Psoas muscle (tissue), 8 donors: ENCODE measurements around the gene PRTN3. TPM values are rescaled to one million over a fixed set of nuclear protein-coding genes. Genes with fewer than 3 reads are reported as not detected.

ENCODE experiments used
- ATAC-seq, 4 donors: fragments of 200-7000 bp; cut with Tn5 transposase; one replicate each; pipeline ENCODE4 v1.9.1; 2020; ENCODE audit warnings: moderate library complexity in 3 of 4, mild to moderate bottlenecking in 2 of 4
- DNase-seq, 2 donors: peaks; one replicate each; pipeline ENCODE4 v3.0.0-alpha.2; 2020
- H3K27ac ChIP-seq: fragments of 200-600 bp; one replicate; pipeline ENCODE4 v1.8.0; 2022
- H3K27me3 ChIP-seq, 3 donors: fragments of 200-600 bp in 1 of 3; one replicate each; pipeline versions ENCODE4 v1.6.1 to v1.8.0; 2013 to 2022; ENCODE audit warnings: low read length in 2 of 3, mild to moderate bottlenecking in 2 of 3, moderate library complexity in 1 of 3; ENCODE audit not compliant: insufficient read depth in 3 of 3
- H3K36me3 ChIP-seq, 2 donors: fragments of 200-600 bp in 1 of 2; one replicate each; pipeline versions ENCODE4 v1.6.1 to v1.8.0; 2013 to 2022; ENCODE audit warnings: low read depth in 1 of 2, mild to moderate bottlenecking in 1 of 2, moderate library complexity in 1 of 2; ENCODE audit not compliant: insufficient read depth in 1 of 2
- H3K4me1 ChIP-seq: fragments of 200-600 bp; one replicate; pipeline ENCODE4 v1.8.0; 2022
- H3K4me3 ChIP-seq: fragments of 200-600 bp; one replicate; pipeline ENCODE4 v1.8.0; 2022; ENCODE audit warnings: mild to moderate bottlenecking
- H3K9me3 ChIP-seq: fragments of 200-600 bp; one replicate; pipeline ENCODE4 v1.8.0; 2022
- WGBS, 3 donors: extraction: QIAGEN DNeasy Blood & Tissue Kit; methylation state at CpG; one replicate each; pipeline versions ENCODE4 v1.1.6 to v1.1.7; 2013; 5-methylcytosine and 5-hydroxymethylcytosine counted together
- intact Hi-C, 2 donors: fragments of 100-400 bp; cut with DNase I; formaldehyde crosslinking; loops; one replicate each; pipeline versions ENCODE4 v1.11.0 to v1.14.2; 2022
- polyA plus RNA-seq, 3 donors: library from polyadenylated mRNA; stranded (reverse); fragments of 200-250 nt; gene quantifications; one replicate each; pipeline ENCODE4 v1.2.3, GENCODE V29; 2013
- total RNA-seq, 4 donors: library from RNA; stranded (reverse); fragmentation: NEBNext Ultra II Directional in 2 of 4; extraction: Animal tissue kit (Norgen Biotek cat#: 25700) in 2 of 4; gene quantifications; one replicate each; pipeline versions ENCODE4 v1.2.1 to v1.2.4, GENCODE V29; 2021 to 2023
- TF ChIP-seq, protein P1 (sequence below): fragments of 200-600 bp; IDR thresholded peaks from one replicate; pipeline ENCODE4 v1.8.0; 2022; ENCODE audit warnings: antibody characterized with exemption
- donor health status: healthy with polysubstance abuse.
- donor health status: DM: no; HTN: no; CAD: no; lungs with moderate emphysema.
- donor health status: Bipolar disorder and iron deficiency.
- donor health status: healthy.
- donor health status: DM: yes; HTN: yes; CAD: no.
- donor health status: DM: no; HTN: no; CAD: no.
- donor health status: DM: no; HTN: no; CAD: no.
- donor health status: DM: yes; HTN: yes; CAD: no.

Gene PRTN3
- total and polyA plus RNA-seq, 7 donors, result 0.04 to 0.34 (median 0.14) TPM; not detected in 3

DNA sequence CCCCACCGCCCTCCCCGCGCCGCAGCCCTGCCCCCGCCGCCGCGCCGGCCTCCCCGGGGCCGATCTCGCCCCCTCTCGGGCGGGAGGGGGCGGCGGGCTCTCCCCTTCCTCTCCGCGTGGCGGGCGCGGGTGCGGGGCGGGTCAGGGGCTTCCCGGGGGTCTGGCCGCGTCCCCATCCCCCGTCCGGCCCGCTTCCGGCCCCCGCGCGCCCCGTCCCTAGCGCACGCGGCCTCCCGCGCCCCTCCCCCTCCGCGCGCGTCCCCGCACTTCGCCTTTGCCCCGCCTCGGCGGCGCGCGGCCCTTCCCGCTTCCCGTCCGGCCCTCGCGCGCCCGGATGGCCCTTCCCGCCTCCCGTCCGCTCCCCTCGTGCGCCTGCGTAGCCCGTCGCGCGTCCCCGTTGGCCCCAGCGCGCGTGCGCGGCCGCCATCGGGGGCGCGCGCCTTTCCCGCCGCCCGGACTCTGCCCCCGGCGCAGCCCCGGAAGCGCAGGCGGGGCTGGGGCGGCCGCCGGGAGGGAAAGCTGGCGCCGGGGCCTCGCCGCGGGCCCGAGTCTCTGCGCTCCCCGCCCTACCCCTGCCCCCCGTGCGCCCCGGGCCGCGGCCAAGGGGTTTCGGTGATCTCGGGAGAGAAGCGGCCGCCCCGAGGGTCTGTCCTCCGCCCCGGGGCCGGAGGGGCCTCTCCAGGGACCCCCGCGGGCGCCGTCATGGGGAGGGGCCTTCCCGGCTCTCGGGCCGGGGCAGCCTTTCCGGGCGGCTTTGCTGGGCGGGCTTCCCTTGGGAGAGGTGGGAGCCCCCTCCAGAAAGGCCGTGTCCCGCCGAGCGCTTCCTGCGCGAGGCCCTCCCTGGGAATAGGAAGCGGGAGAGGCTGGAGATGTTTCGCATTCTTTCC, 43.0 kb upstream of the PRTN3 start:
- H3K36me3 ChIP-seq, result peaks cover 0 to 14% of the 10 kb centered on the region in 2 donors
- TF ChIP-seq, protein P1, sequence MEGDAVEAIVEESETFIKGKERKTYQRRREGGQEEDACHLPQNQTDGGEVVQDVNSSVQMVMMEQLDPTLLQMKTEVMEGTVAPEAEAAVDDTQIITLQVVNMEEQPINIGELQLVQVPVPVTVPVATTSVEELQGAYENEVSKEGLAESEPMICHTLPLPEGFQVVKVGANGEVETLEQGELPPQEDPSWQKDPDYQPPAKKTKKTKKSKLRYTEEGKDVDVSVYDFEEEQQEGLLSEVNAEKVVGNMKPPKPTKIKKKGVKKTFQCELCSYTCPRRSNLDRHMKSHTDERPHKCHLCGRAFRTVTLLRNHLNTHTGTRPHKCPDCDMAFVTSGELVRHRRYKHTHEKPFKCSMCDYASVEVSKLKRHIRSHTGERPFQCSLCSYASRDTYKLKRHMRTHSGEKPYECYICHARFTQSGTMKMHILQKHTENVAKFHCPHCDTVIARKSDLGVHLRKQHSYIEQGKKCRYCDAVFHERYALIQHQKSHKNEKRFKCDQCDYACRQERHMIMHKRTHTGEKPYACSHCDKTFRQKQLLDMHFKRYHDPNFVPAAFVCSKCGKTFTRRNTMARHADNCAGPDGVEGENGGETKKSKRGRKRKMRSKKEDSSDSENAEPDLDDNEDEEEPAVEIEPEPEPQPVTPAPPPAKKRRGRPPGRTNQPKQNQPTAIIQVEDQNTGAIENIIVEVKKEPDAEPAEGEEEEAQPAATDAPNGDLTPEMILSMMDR, result no peak
- DNase-seq (peak; percentile 94 to 96), ATAC-seq (peak; percentile 46 to 58 (median 55))
- H3K4me3 ChIP-seq, result peak overlapping the region; percentile 81
- intact Hi-C loops, result no loop called here
- no peaks in the 10 kb centered on the region for H3K27me3 ChIP-seq
- H3K4me1 ChIP-seq, result peaks cover 51% of the 10 kb centered on the region
- H3K9me3 ChIP-seq, result no peaks in the 10 kb centered on the region
- WGBS, 3 donors, result 1% methylated on average over 43 to 128 of the region's 129 CpGs
- H3K27ac ChIP-seq, result peak overlapping the region; percentile 99

DNA sequence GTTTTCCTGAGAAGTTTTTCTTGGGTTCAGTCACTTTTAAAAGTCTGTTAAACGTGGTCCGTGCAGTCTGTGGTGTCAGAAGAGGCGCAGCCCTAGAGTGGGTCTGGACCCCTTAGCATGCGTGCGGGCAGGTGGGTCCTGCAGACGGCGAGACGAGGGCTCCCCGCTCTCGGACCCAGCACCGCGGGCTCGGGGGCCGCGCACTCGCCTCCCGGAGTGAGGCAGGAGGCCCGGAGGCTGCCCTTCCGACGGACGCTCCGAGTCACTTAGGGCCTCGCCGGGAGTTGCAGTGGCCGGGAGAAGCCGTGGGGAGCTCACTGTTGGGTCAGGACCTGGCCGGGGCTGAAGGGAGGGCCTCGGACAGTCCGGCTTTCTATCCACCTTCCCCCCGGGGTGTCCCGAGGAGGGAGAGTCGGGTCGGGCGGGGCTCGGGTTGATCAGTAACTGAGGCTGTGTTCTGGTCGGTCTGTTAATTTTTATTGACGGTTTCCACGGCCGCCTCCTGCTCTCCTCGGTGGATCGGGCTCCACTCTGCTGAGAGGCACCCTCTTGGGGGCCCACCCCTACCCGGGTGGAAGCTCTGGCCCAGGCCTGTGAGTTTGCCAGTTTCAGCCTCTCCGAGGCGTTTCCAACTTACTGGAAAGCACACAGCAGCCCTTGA, 42.3 kb upstream of the PRTN3 start:
- 1 to 3% (median 2%) methylated on average over 31 to 44 of the region's 44 CpGs for WGBS, 3 donors

DNA sequence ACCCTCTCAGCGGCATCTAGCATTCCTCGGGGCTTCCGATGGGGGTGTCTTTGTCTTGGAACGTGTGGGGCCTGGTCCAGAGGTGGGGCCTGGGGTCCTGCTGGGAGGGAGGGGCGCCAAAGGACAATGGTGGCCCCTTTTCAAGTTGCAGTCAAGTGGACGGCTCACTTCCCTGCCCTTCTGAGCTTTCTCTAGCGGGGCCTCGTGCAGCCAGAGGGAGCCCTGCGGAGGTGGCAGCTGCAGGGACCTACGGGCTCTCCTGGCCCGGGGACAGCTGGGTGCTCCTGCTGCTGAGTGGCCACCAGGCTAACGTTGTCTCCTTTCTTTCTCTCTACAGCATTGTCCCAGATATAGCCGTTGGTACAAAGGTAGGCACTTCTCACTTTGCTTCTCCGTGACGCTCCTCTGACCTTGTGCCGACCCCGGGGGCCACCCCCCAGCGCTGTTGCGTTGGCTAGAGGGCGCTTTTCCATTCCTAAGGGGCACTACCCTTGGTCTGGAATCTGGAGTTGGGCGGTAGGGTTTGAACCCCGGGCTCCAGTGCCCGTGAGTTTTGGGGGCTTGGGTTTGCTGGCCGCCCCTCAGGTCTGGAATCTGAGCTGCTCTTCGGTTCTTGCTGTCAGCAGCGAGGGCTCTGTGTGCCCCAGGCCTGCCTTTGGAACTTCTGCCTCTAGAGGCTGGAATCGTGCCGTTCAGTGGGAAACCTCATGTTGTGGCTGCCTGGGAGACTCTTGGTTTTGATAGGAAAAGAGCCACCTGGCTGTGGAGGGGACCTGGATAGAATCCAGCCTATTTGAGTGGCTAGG, 41.5 kb upstream of the PRTN3 start:
- no peaks in the 10 kb centered on the region for H3K27me3 ChIP-seq
- DNase-seq (peak in 1 of 2 donors; percentile 23), ATAC-seq (no peak)
- 8 to 11% (median 9%) methylated on average over 28 of the region's 28 CpGs for WGBS, 3 donors
- peaks cover 4 to 28% of the 10 kb centered on the region in 2 donors for H3K36me3 ChIP-seq
- H3K9me3 ChIP-seq, result no peaks in the 10 kb centered on the region
- TF ChIP-seq, protein P1, result no peak
- peak overlapping the region; percentile 99 for H3K27ac ChIP-seq
- H3K4me1 ChIP-seq, result peaks cover 58% of the 10 kb centered on the region
- H3K4me3 ChIP-seq, result peak overlapping the region; percentile 81
- intact Hi-C loops, result no loop called here

More for the DNA sequence above, 42.3 kb upstream of the PRTN3 start:
- DNase-seq (peak in 1 of 2 donors; percentile 31), ATAC-seq (no peak)
- peak overlapping the region; percentile 81 for H3K4me3 ChIP-seq
- peaks cover 4 to 20% of the 10 kb centered on the region in 2 donors for H3K36me3 ChIP-seq
- H3K27ac ChIP-seq, result peak overlapping the region; percentile 99
- H3K4me1 ChIP-seq, result peaks cover 58% of the 10 kb centered on the region
- intact Hi-C loops, result no loop called here
- TF ChIP-seq, protein P1, result no peak
- H3K27me3 ChIP-seq, result no peaks in the 10 kb centered on the region
- no peaks in the 10 kb centered on the region for H3K9me3 ChIP-seq

DNA sequence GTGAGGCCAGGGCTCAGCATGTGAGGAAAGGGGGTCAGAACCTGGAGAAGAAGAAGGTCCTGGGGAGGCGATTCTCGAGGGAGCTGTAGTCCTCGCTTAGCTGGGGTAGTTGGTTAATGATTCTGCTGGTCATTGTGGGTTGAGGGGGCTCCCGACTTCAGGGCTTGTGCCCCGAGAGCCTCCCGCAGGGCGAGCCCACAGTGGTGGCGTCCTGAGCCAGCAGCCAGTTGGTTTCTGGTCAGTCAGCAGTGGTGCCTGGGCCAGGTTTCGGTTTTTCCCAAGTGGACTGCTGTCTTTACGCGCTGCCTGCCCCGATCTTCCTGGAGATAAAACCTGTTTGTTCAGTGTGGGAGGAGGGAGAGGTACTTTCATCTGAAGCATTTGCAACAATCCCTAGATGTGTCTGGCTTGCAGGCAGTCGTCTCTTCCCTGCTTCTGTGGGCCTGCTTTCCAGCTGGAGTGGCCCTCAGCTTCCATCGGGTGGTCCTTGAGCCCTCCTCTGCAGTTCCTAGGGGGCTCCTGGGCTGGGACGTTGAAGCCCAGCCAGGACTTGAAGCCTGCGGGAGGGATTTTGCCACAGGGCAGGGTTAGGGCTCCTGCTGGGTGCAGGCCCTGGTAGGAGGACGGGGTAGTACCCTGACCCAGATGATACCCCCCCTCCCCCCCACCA, 40.3 kb upstream of the PRTN3 start:
- Histone ChIP-seq H3K4me3 (peak overlapping the region; percentile 81), H3K27me3 (no peaks in the 10 kb centered on the region), H3K36me3 (peaks cover 11 to 40% of the 10 kb centered on the region in 2 donors), H3K9me3 (no peaks in the 10 kb centered on the region), H3K27ac (peak overlapping the region; percentile 60), H3K4me1 (peaks cover 54% of the 10 kb centered on the region)
- DNase-seq (peak in 1 of 2 donors; percentile 25), ATAC-seq (no peak)
- TF ChIP-seq, protein P1, result no peak
- intact Hi-C loops, result loop anchor here in 1 of 2 donors (5.0 kb wide), 1 partner anchor 228 kb away; the partner anchor contains the start of gene BSG
- 22 to 34% (median 23%) methylated on average over 17 of the region's 17 CpGs for WGBS, 3 donors
